Activated CD8-positive, alpha-beta memory T cell treated with anti-CD3 and anti-CD28 coated beads, Interleukin-2, amount 50 U/mL, for 24 hours (primary cell): ENCODE results near the gene COPS2.

Experiments used
- DNase-seq: peaks from one replicate; pipeline ENCODE4 v3.0.0-alpha.2; 2020; ENCODE audit errors: extremely low read depth

The COPS2 gene

GRCh38 chr15:49155834-49156627 is 632 bp upstream of the COPS2 start:
- no peak for DNase-seq

DNA sequence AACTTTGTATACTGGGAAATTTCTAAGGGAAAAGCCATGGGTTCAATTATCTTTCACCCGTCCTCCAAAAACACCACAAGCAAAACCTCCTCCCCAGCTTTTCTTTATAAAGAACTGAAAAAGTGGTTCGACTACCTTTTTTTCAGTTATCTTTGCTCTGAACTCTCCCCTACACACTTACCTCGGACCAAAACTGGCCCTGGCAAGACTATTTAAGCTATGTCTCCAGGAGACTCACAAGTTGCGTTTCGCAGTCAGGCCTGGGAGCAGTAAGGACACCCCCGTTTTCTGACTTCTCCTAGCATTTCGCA is 645 bp downstream of the COPS2 start:
- no peak for DNase-seq

- DNase-seq, result no peak
Observed at GRCh38 chr15:49154359-49154758, 1.0 kb downstream of the COPS2 start.

- no peak for DNase-seq
Observed at GRCh38 chr15:49152552-49153312, 2.7 kb downstream of the COPS2 start.

GRCh38 chr15:49151831-49152230 is 3.6 kb downstream of the COPS2 start:
- DNase-seq, result no peak

DNA sequence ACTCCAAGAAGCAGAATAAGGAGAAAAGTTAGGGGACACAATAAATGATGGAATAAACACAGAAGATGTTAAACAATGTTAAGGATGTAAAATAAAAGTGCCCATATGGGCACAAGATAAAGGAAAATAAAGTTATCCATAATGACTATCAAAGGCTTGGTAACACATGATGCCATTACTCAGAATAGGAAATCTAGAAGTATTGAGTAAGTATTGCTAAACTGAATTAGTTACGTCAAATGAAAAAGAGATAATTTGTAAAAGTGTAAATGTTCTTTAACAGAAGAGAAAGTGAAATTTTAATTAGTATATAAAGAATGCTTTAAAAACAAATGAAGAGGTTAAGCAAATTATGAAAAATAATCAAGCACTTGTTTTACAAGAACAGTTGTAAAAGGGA is 6.7 kb downstream of the COPS2 start:
- DNase-seq, result no peak

GRCh38 chr15:49148298-49148697 is 7.1 kb downstream of the COPS2 start:
- no peak for DNase-seq

- no peak for DNase-seq
Observed at GRCh38 chr15:49145651-49146609, 9.5 kb downstream of the COPS2 start.

DNA sequence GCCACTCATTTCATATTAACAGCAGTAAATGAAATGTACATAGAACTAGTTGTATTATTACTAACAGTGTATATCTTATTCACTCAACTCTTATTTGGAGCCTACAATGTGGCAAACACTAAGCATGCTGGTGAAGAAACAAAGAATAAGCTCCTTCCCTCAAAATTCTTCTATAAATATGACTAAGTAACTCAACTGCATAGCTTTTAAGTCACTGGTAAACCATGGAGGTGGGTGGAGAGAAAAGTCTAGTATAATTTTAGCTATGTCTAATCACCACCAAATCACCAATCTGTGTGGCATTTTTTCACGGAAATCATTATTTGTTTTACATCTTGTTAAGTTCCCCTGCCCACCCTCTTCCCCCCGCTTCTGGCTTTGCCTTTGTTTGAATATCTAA is 17.5 kb downstream of the COPS2 start:
- no peak for DNase-seq

DNA sequence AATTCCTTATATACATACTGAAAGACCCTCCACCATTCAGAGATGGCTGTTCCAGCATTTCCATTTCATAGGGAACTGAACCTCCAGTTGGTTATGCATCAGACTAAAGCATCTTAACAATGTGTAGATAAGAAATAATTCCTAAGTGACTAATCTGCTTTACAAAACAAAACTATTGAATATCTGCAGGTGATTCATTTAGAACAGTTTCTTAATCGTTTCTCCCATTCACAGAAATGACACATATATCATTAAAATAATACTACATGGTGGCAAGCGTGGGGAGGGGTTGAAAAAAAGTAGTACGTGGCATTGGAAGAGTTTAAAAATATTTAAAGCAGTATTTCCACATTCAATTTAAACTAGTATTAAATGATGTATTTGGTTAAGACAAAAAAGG is 19.5 kb downstream of the COPS2 start:
- DNase-seq, result no peak

DNA sequence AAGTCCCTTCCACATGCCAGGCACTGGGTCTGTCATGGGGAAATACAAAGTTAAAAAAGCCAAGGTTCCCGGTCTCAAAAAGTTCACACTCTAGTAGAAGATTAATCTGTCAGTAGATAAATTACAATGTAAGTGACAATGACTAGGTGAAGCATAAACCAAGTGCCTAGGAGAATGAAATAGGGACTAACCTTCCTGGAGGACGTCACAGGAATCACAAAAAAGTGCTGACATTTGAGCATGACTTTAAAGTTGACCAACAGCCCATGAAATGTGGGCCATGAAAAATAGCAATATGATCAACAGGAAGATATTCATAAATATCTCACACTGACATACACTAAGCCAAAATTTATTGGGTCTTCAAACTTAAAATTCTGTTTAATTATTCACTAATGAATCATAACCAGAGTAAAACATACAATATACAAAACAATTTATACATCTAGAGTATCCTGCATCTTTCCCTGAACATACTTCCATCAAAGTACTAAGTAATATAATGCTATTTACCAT is 20.0 kb downstream of the COPS2 start:
- DNase-seq, result no peak

DNA sequence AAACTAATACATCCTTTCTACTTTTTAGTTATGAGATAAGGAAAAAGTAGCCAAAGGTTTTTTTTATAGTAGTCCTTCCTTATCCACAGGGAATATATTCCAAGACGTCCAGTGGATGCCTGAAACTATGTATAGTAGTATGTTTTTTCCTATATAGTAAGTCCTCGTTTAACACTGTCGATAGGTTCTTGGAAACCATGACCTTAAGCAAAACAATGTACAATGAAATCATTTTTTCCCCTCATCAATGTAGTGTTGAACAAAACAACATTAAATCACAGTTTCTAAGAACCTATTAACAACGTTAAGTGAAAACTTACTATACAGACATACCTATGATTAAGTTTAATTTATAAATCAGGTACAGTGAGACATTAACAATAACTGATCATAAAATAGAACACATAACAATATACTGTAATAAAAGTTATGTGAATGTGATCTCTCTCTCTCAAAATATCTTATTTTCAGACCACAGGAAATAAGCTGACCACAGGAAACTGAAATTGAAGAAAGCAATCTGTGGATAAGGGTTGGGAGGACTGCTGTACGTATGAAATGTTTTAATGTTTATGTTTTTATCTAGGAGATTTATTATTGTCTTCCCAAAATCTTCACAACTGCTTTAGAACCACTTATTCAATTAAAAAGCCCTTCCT is 20.6 kb downstream of the COPS2 start:
- no peak for DNase-seq

- DNase-seq, result no peak
Observed at GRCh38 chr15:49131403-49131802, 24.0 kb downstream of the COPS2 start.

GRCh38 chr15:49124371-49124770 is 31.0 kb downstream of the COPS2 start:
- no peak for DNase-seq

DNA sequence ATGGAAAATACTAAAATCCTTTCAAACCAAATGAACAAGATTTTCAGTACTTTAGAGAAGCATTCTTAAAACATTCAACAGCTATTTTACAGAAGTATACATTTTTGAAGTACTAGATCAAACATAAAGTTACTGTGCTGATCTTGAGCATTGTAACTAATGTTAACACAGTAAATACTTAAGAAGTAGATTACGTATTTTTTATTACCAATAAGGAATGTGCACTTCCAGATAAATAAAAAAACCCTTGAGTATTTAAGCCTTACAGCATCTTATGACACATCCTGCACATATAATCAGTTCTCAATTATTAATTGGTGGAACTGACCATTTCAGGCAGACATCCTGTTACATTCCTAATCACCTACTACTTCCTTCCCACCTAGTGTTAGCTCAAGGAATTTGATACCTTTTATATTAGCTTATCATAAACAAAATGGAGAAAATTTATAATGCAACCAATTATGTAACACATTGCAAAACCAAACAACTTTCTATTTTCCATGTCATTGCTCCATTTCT is 32.8 kb downstream of the COPS2 start:
- no peak for DNase-seq

DNA sequence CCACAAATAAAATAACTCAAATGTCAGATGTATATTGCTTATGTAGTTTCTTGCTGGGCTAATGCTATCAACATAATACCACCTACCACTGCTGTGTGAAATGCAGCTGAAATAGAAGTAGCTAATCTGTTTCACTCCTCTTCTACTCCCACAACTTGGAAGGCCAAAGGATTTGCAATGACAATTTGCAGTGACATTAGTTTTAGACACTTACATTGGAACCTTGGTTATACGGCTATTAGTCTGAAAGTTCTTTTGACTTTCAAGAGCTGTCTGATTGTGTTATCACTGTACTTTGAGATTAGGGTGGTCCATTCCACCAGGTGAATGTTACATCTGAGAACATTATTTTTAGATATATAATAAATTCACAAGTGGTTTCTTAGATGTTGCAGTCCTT is 33.5 kb downstream of the COPS2 start:
- DNase-seq, result no peak

GRCh38 chr15:49120832-49121231 is 34.6 kb downstream of the COPS2 start:
- no peak for DNase-seq

GRCh38 chr15:49116108-49116857 is 39.1 kb downstream of the COPS2 start:
- DNase-seq, result no peak

DNA sequence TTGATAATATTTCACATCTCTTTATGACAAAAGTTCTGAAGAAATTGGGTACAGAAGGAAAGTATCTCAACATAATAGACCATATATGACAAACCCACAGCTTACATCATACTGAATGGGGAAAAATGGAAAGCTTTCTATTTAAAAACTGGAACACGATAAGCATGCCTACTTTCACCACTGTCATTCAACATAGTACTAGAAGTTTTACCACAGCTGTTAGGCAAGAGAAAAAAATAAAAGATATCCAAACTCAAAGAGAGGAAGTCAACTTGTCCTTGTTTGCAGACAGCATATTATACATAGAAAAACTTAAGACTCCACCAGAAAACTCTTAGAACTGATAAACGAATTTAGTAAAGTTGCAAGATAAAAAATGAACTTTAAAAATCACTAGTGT is 40.3 kb downstream of the COPS2 start:
- no peak for DNase-seq

- DNase-seq, result no peak
Observed at GRCh38 chr15:49110158-49110944, 45.0 kb downstream of the COPS2 start.
